Myometrial cell (primary cell): ENCODE results near the gene C18orf63. TPM values are rescaled to one million over a fixed set of nuclear protein-coding genes. Genes with fewer than 3 reads are reported as not detected.

Experiments used
- total RNA-seq: library from RNA; depleted of rRNA; stranded (reverse); fragments of >200 nt; gene quantifications from 2 replicates; pipeline ENCODE4 v1.2.3, GENCODE V29; 2015

C18orf63 gene
- not detected in 2 replicates for total RNA-seq

DNA sequence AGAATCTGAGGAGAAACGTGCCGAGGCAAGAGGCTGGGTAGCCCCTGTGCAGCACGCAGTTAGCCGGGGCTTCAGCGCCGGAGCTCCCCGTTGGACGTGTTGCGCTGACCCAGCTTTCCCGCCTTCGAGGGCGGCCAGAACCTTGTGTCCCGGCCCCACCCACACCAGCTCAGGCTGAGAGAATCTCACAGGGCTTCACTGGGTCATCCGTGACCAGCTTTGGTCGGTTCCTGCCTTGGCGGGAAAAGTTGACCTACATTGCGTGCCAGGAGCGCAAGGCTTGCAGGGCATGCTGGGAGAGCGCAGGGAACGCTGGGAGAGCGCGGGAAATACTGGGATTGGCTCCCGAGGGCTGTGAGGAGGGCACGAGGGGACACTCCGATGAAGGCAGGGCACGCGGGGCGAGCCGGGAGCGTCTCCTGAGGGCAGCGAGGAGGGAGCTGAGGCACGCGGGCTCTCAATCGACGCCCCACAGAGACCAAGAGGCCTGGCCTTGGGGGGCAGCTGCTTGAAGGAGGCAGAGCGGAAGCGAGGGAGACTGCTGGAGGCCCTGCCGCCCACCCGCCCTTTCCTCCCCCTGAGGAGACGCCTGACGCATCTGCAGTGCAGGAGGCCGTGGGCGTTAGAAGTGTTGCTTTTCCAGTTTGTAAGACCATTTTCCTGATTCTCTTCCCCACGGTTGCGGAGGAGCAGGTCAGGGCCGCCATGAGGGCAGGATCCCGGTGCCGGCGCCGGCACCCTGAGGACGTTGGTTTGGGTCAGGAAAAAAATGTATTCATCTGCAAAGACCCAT is at the start of gene C18orf63:
TSS of gene C18orf63 (plus strand) at position 376 of the 793 bp plus-strand sequence. CDS start 2,027 bp downstream, outside the sequence.

DNA sequence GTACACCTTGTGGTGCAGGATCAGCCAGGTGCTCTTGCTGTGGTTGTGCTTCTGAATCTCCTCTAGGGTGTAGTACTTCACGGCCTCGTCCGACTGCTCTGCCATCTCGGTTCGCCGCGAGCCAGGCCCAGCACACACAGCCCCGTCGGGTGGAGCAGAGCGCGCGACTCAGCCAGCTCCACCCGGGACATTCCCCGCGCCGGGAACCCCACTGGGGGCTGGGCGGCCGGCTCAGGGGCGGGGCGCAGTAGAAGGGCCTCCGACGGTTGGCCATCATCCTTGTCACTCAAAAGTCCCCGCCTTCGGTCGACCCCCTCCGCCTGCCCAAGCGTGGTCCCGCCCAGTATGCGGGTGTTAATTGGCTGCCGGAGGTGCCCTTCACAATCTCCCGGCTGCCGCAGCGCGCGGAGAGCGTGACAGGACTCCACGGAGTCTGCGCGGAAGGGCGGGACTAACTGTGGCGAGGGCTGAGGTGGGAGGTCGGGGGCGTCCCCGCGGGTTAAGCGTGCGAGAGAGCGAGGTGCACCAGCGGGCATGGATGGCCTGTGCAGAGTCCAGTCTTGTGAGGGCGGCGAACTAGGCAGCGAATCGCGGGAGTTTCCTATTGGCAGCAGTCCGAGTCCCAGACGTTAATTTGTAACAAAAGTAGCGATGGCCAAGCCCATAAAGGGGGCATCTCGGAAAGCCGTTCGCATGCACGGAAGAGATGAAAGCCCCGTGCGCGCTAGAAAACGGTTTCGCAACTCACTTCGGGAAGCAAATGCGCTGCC is 23.7 kb upstream of the C18orf63 start, which contains the start of gene CYB5A:
TSS of gene CYB5A (minus strand) at position 193 of the 770 bp plus-strand sequence. CDS start at position 105, 88 bp downstream.

Other genes with a start within 250 kb of the C18orf63 start
- 0.53 and 0.58 TPM in 2 replicates for gene FBXO15, start 168.0 kb upstream of the C18orf63 start, total RNA-seq
- 14.7 and 26.6 TPM in 2 replicates for gene TIMM21, start 167.3 kb upstream of the C18orf63 start, total RNA-seq
- 119 and 127 TPM in 2 replicates for gene CYB5A, start 23.9 kb upstream of the C18orf63 start, total RNA-seq
- not detected in 2 replicates for gene DIPK1C, start 141.5 kb downstream of the C18orf63 start, total RNA-seq
- 98.0 and 103 TPM in 2 replicates for gene CNDP2, start 180.5 kb downstream of the C18orf63 start, total RNA-seq
- not detected in 2 replicates for gene CNDP1, start 218.7 kb downstream of the C18orf63 start, total RNA-seq